Trophoblast cell (in vitro differentiated cells and primary cell): Measurements from ENCODE around the gene EFNA1.
A peak's percentile ranks its signal among the peaks of the same experiment; 100 is the strongest.

Experiments
- DNase-seq, 2 donors: peaks; one replicate each; pipeline ENCODE4 v3.0.0-alpha.2; 2016
- H2AFZ ChIP-seq: 2 replicates; pipeline ENCODE4 v1.6.1; 2013; ENCODE audit warnings: low read length, moderate library complexity, mild to moderate bottlenecking; ENCODE audit not compliant: insufficient read depth, poor library complexity
- H2AK5ac ChIP-seq: 2 replicates; pipeline ENCODE4 v1.6.1; 2013; ENCODE audit warnings: mild to moderate bottlenecking, low read length
- H2BK120ac ChIP-seq: 2 replicates; pipeline ENCODE4 v1.6.1; 2013; ENCODE audit warnings: low read length, mild to moderate bottlenecking, moderate library complexity; ENCODE audit not compliant: insufficient read depth, poor library complexity
- H2BK12ac ChIP-seq: 2 replicates; pipeline ENCODE4 v1.6.1; 2013; ENCODE audit warnings: mild to moderate bottlenecking, low read length, moderate library complexity
- H2BK5ac ChIP-seq: 2 replicates; pipeline ENCODE4 v1.6.1; 2013; ENCODE audit warnings: low read length, low read depth, moderate library complexity, mild to moderate bottlenecking; ENCODE audit not compliant: poor library complexity
- H3K14ac ChIP-seq: 2 replicates; pipeline ENCODE4 v1.6.1; 2013; ENCODE audit warnings: mild to moderate bottlenecking, low read length
- H3K18ac ChIP-seq: 2 replicates; pipeline ENCODE4 v1.6.1; 2013; ENCODE audit warnings: mild to moderate bottlenecking, low read length
- H3K23ac ChIP-seq: 2 replicates; pipeline ENCODE4 v1.6.1; 2013; ENCODE audit warnings: low read length
- H3K27ac ChIP-seq: 2 replicates; pipeline ENCODE4 v1.5.1; 2013; ENCODE audit warnings: low read depth, mild to moderate bottlenecking, inconsistent platforms, low read length, moderate library complexity
- H3K27me3 ChIP-seq: 2 replicates; pipeline ENCODE4 v1.6.1; 2013; ENCODE audit warnings: inconsistent platforms, mild to moderate bottlenecking, low read length, moderate library complexity; ENCODE audit not compliant: insufficient read depth
- H3K36me3 ChIP-seq, 2 experiments: 1 replicate in 1 of 2; 2 replicates in 1 of 2; pipeline ENCODE4 v1.6.1; 2013; ENCODE audit warnings: low read length in 2 of 2, mild to moderate bottlenecking in 2 of 2, moderate library complexity in 1 of 2; ENCODE audit not compliant: insufficient read depth in 2 of 2, control insufficient read depth in 1 of 2
- H3K4ac ChIP-seq: 2 replicates; pipeline ENCODE4 v1.6.1; 2013; ENCODE audit warnings: low read depth, mild to moderate bottlenecking, low read length, moderate library complexity
- H3K4me1 ChIP-seq, 2 experiments: 1 replicate in 1 of 2; 2 replicates in 1 of 2; pipeline ENCODE4 v1.6.1; 2013; ENCODE audit warnings: low read length in 2 of 2, mild to moderate bottlenecking in 2 of 2, moderate library complexity in 1 of 2; ENCODE audit not compliant: insufficient read depth in 2 of 2, control insufficient read depth in 1 of 2
- H3K4me2 ChIP-seq: 2 replicates; pipeline ENCODE4 v1.6.1; 2013; ENCODE audit warnings: inconsistent platforms, mild to moderate bottlenecking, low read length, moderate library complexity
- H3K4me3 ChIP-seq: 2 replicates; pipeline ENCODE4 v1.5.1; 2013; ENCODE audit warnings: mild to moderate bottlenecking, low read depth, low read length, inconsistent platforms
- H3K79me1 ChIP-seq: one replicate; pipeline ENCODE4 v1.6.1; 2013; ENCODE audit warnings: low read length
- H3K79me2 ChIP-seq: 2 replicates; pipeline ENCODE4 v1.6.1; 2013; ENCODE audit warnings: low read length, mild to moderate bottlenecking; ENCODE audit not compliant: control insufficient read depth, insufficient read depth, poor library complexity
- H3K9ac ChIP-seq: 2 replicates; pipeline ENCODE4 v1.6.1; 2013; ENCODE audit warnings: mild to moderate bottlenecking, low read length
- H3K9me3 ChIP-seq: 2 replicates; pipeline ENCODE4 v1.6.1; 2013; ENCODE audit warnings: low read depth, mild to moderate bottlenecking, control low read depth, inconsistent platforms, low read length; ENCODE audit not compliant: insufficient read depth
- H4K12ac ChIP-seq: 2 replicates; pipeline ENCODE4 v1.6.1; 2013; ENCODE audit warnings: low read depth, mild to moderate bottlenecking, low read length, moderate library complexity
- H4K8ac ChIP-seq: 2 replicates; pipeline ENCODE4 v1.6.1; 2013; ENCODE audit warnings: low read depth, mild to moderate bottlenecking, low read length, moderate library complexity
- H4K91ac ChIP-seq: one replicate; pipeline ENCODE4 v1.6.1; 2013; ENCODE audit warnings: low read depth, mild to moderate bottlenecking, low read length, moderate library complexity
- WGBS: extraction: QIAGEN DNeasy Blood & Tissue Kit; methylation state at CpG from one replicate; pipeline ENCODE4 v1.1.7; 2013; ENCODE audit warnings: missing lambda C conversion rate; ENCODE audit not compliant: insufficient read length, insufficient coverage; ENCODE audit errors: extremely low coverage; 5-methylcytosine and 5-hydroxymethylcytosine counted together

EFNA1 gene

GRCh38 chr1:155125511-155125945 lies 2.1 kb upstream of the EFNA1 start:
- Histone ChIP-seq H3K4me2 (peak overlapping the region; percentile 73), H3K9me3 (no peaks in the 10 kb centered on the region), H3K79me2 (peaks cover 27% of the 10 kb centered on the region), H2AFZ (peak overlapping the region; percentile 53), H4K8ac (peak overlapping the region; percentile 77), H3K27me3 (no peaks in the 10 kb centered on the region), H2BK12ac (peak overlapping the region; percentile 94), H4K12ac (no peak overlapping the region), H3K18ac (peak overlapping the region; percentile 67), H3K9ac (no peak overlapping the region), H3K4me1 (peaks cover 24 to 40% of the 10 kb centered on the region in 2 experiments), H4K91ac (peak overlapping the region; percentile 94), H2AK5ac (peak overlapping the region; percentile 80), H2BK120ac (peak overlapping the region; percentile 93), H2BK5ac (peak overlapping the region; percentile 89), H3K79me1 (peaks cover 51% of the 10 kb centered on the region), H3K23ac (no peak overlapping the region), H3K27ac (peak overlapping the region; percentile 93), H3K4ac (peak overlapping the region; percentile 60), H3K4me3 (peak overlapping the region; percentile 58), H3K14ac (peak overlapping the region; percentile 83), H3K36me3 (no peaks in the 10 kb centered on the region)
- peak; percentile 99 to 100 for DNase-seq
- no CpG with 5 or more reads among the region's 11 CpGs for WGBS

- Histone ChIP-seq H2AFZ (peak overlapping the region; percentile 53), H3K18ac (peak overlapping the region; percentile 50), H3K79me1 (peaks cover 53% of the 10 kb centered on the region), H3K27ac (peak overlapping the region; percentile 93), H4K8ac (peak overlapping the region; percentile 77), H2BK5ac (peak overlapping the region; percentile 89), H3K36me3 (peaks cover under 1% of the 10 kb centered on the region in 2 experiments), H3K14ac (peak overlapping the region; percentile 83), H3K4me1 (peaks cover 26 to 39% of the 10 kb centered on the region in 2 experiments), H3K27me3 (no peaks in the 10 kb centered on the region), H3K9ac (no peak overlapping the region), H3K79me2 (peaks cover 29% of the 10 kb centered on the region), H3K9me3 (no peaks in the 10 kb centered on the region), H3K4me3 (peak overlapping the region; percentile 58), H2AK5ac (peak overlapping the region; percentile 80), H2BK12ac (peak overlapping the region; percentile 94), H3K4me2 (peak overlapping the region; percentile 73), H4K12ac (no peak overlapping the region), H2BK120ac (peak overlapping the region; percentile 93), H3K23ac (no peak overlapping the region), H4K91ac (peak overlapping the region; percentile 94), H3K4ac (peak overlapping the region; percentile 50)
- DNase-seq = peak in 1 of 2 donors; percentile 95
- no CpG with 5 or more reads among the region's 53 CpGs for WGBS
Observed at GRCh38 chr1:155125946-155126555, 1.6 kb upstream of the EFNA1 start.

- Histone ChIP-seq H2BK120ac (peak overlapping the region; percentile 93), H3K18ac (peak overlapping the region; percentile 92), H2AK5ac (peak overlapping the region; percentile 21), H3K4ac (peak overlapping the region; percentile 20), H3K79me1 (peaks cover 57% of the 10 kb centered on the region), H2AFZ (peak overlapping the region; percentile 18), H3K27ac (peak overlapping the region; percentile 93), H3K23ac (no peak overlapping the region), H3K79me2 (peaks cover 33% of the 10 kb centered on the region), H3K4me3 (peak overlapping the region; percentile 50), H3K4me2 (peak overlapping the region; percentile 73), H3K14ac (peak overlapping the region; percentile 83), H3K36me3 (peaks cover 5 to 7% of the 10 kb centered on the region in 2 experiments), H4K12ac (no peak overlapping the region), H2BK12ac (peak overlapping the region; percentile 46), H4K8ac (peak overlapping the region; percentile 77), H4K91ac (peak overlapping the region; percentile 94), H3K4me1 (peaks cover 32 to 42% of the 10 kb centered on the region in 2 experiments), H2BK5ac (peak overlapping the region; percentile 89), H3K9me3 (peaks cover 2% of the 10 kb centered on the region), H3K9ac (no peak overlapping the region), H3K27me3 (no peaks in the 10 kb centered on the region)
- no CpG with 5 or more reads among the region's 32 CpGs for WGBS
- peak; percentile 70 to 71 for DNase-seq
Observed at GRCh38 chr1:155126556-155127104, 1.0 kb upstream of the EFNA1 start.

- Histone ChIP-seq H2BK120ac (peak overlapping the region; percentile 82), H2BK12ac (peak overlapping the region; percentile 25), H3K79me2 (peaks cover 33% of the 10 kb centered on the region), H3K18ac (peak overlapping the region; percentile 77), H3K4me2 (peak overlapping the region; percentile 75), H3K27ac (peak overlapping the region; percentile 99), H3K36me3 (peaks cover 16 to 18% of the 10 kb centered on the region in 2 experiments), H3K27me3 (no peaks in the 10 kb centered on the region), H3K4me1 (peaks cover 35 to 45% of the 10 kb centered on the region in 2 experiments), H3K79me1 (peaks cover 57% of the 10 kb centered on the region), H3K14ac (peak overlapping the region; percentile 93), H3K4me3 (peak overlapping the region; percentile 81), H3K9ac (peak overlapping the region; percentile 95), H3K9me3 (peaks cover 2% of the 10 kb centered on the region), H4K8ac (peak overlapping the region; percentile 64), H3K4ac (peak overlapping the region; percentile 91), H4K12ac (peak overlapping the region; percentile 44), H3K23ac (no peak overlapping the region), H2AFZ (peak overlapping the region; percentile 8), H2BK5ac (peak overlapping the region; percentile 98), H2AK5ac (peak overlapping the region; percentile 61), H4K91ac (peak overlapping the region; percentile 99)
- no CpG with 5 or more reads among the region's 17 CpGs for WGBS
- DNase-seq = no peak
Observed at GRCh38 chr1:155127967-155128754, 485 bp downstream of the EFNA1 start.
